Measurements from ENCODE around the gene AGPAT4. TPM values are rescaled to one million over a fixed set of nuclear protein-coding genes. Genes with fewer than 3 reads are reported as not detected.

AGPAT4 gene
- total RNA-seq, 1 experiment from 2014 or later = 22.0 TPM

DNA sequence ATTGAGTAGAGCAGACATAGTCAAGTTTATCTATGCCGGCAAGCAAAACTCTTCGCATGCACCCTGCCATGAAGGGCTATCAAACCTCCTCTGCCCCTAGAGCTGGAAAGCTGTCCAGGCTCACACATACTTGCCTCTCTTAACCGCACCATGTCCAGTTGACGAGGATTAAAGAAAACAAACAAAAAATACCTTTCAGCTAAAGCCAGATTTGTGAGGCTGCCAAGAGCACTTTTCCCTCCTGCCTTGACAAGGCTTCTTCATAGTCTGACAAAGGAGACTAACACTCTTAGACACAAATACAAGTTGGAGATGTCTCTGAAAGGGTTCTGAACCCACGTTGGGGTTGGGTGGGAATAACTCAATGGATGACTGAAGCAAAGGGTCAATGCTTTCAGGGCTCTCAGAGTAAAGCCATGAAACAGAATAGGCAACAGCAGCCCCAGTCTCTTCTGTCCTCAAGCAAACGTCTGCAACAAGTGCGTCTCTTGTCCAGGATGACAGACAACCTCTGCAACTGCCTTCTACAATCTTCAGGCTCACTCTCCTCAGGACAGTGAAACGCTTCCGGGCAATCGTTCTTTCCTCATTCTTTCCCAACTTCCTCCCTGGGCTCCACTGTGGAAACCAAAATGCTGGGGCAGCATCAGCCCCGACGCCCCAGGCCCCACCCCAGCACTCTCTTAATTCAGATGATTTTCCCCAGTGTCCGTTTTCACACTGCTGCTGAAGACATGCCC, 57.8 kb downstream of the AGPAT4 start:
- Histone ChIP-seq H3K4ac (ENCODE audit: low read depth, low read length) (no peak overlapping the region), H4K91ac (ENCODE audit: insufficient read length, low read depth, low read length) (no peak overlapping the region), H3T11ph (ENCODE audit: low read length) (no peak overlapping the region), H3K9me3 (ENCODE audit: control insufficient read depth, low read depth, low read length) (no peaks in the 10 kb centered on the region), H3K18ac (ENCODE audit: insufficient read length, low read depth, low read length) (no peak overlapping the region), H2BK20ac (ENCODE audit: low read depth, low read length, poor library complexity, severe bottlenecking) (no peak overlapping the region), H3K79me1 (ENCODE audit: insufficient read depth, low read depth, low read length, poor library complexity, severe bottlenecking) (no peaks in the 10 kb centered on the region), H4K8ac (replicated peaks; ENCODE audit: insufficient read length, low read depth, low read length) (no peak overlapping the region), H3K27me3 (ENCODE audit: insufficient read depth, low read length) (no peaks in the 10 kb centered on the region), H3K79me2 (ENCODE audit: insufficient read depth, low read length) (no peaks in the 10 kb centered on the region), H4K5ac (ENCODE audit: insufficient read length, low read depth, low read length) (no peak overlapping the region), H4K20me1 (ENCODE audit: control insufficient read depth, insufficient read depth, insufficient read length) (no peaks in the 10 kb centered on the region), H3K27ac (ENCODE audit: insufficient read length, low read depth, low read length) (no peak overlapping the region), H3K23ac (ENCODE audit: insufficient read length, low read depth, low read length) (no peak overlapping the region), H3K9ac (ENCODE audit: extremely low read depth, insufficient read length, low read length) (no peak overlapping the region), H2BK15ac (ENCODE audit: low read depth, low read length) (no peak overlapping the region), H2AK5ac (ENCODE audit: insufficient read length, low read length) (no peak overlapping the region), H2AFZ (ENCODE audit: low read length) (no peak overlapping the region), H2BK120ac (ENCODE audit: low read depth, low read length, poor library complexity, severe bottlenecking) (no peak overlapping the region), H3K56ac (ENCODE audit: insufficient read length, low read depth, low read length) (no peak overlapping the region), H3K4me1 (ENCODE audit: insufficient read depth, low read length) (no peaks in the 10 kb centered on the region), H3K4me2 (ENCODE audit: insufficient read depth, insufficient read length, low read length) (no peak overlapping the region), H2BK12ac (ENCODE audit: insufficient read length, low read depth, low read length) (no peak overlapping the region), H3K23me2 (ENCODE audit: insufficient read length, low read depth, low read length, poor library complexity, severe bottlenecking) (no peaks in the 10 kb centered on the region), H2BK5ac (ENCODE audit: insufficient read length, low read length) (no peak overlapping the region), H3K14ac (ENCODE audit: insufficient read depth, low read length) (no peak overlapping the region)
- H3K36me3 Mint-ChIP-seq (ENCODE audit: insufficient read depth in 1 of 3, low read depth in 3 of 3) = peaks cover 72 to 84% (median 80%) of the 10 kb centered on the region in 3 experiments
- H3K4me3 Mint-ChIP-seq = no peak overlapping the region
- WGBS (ENCODE audit: extremely low coverage, insufficient read length, low lambda C conversion rate) = no CpG with 5 or more reads among the region's 13 CpGs
- no peak for DNase-seq
- TF ChIP-seq, protein P1, sequence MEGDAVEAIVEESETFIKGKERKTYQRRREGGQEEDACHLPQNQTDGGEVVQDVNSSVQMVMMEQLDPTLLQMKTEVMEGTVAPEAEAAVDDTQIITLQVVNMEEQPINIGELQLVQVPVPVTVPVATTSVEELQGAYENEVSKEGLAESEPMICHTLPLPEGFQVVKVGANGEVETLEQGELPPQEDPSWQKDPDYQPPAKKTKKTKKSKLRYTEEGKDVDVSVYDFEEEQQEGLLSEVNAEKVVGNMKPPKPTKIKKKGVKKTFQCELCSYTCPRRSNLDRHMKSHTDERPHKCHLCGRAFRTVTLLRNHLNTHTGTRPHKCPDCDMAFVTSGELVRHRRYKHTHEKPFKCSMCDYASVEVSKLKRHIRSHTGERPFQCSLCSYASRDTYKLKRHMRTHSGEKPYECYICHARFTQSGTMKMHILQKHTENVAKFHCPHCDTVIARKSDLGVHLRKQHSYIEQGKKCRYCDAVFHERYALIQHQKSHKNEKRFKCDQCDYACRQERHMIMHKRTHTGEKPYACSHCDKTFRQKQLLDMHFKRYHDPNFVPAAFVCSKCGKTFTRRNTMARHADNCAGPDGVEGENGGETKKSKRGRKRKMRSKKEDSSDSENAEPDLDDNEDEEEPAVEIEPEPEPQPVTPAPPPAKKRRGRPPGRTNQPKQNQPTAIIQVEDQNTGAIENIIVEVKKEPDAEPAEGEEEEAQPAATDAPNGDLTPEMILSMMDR (conservative IDR thresholded peaks at IDR 0.05) = no peak
- H3K9me3 Mint-ChIP-seq = peaks cover 46 to 61% of the 10 kb centered on the region in 2 experiments
- H3K27ac Mint-ChIP-seq = no peak overlapping the region
- no peaks in the 10 kb centered on the region for H3K27me3 Mint-ChIP-seq (ENCODE audit: low read depth)
- no peaks in the 10 kb centered on the region for H3K4me1 Mint-ChIP-seq
